ENCODE data around the gene ABTB2.

Gene ABTB2

DNA sequence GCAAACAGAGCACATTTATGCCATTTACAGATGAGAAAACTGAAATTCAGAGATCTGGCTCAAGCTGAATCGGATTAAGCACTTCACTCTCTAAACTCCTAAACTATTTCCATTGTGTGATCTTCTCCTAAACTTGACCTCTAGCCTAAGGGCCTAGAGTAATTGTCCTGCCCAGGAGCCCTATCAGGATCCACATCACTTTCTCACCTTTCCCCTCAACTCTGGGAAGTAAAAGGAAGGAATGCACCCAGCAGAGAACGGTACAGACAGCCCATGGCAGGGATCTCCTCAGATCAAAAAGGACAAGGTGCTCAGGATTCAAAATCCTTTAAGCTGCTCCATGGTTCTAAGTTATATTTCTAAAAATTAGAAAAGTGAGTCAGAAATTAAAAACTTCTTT, 102.7 kb downstream of the ABTB2 start:
- TF ChIP-seq OSR1 (CRISPR knock-in tag; IDR thresholded peaks at IDR 0.05) (no peak), TOX (CRISPR knock-in tag; IDR thresholded peaks at IDR 0.05; ENCODE audit: borderline replicate concordance) (no peak), SNAI2 (CRISPR knock-in tag; IDR thresholded peaks at IDR 0.05) (no peak), ZNF70 (CRISPR knock-in tag; IDR thresholded peaks at IDR 0.05) (no peak), BACH2 (CRISPR knock-in tag; IDR thresholded peaks at IDR 0.05; ENCODE audit: borderline replicate concordance) (no peak), ZC3H10 (CRISPR knock-in tag; IDR thresholded peaks at IDR 0.05) (no peak), ZFP30 (CRISPR knock-in tag; IDR thresholded peaks at IDR 0.05) (no peak), ESRRG (CRISPR knock-in tag; IDR thresholded peaks at IDR 0.05) (no peak), ISL1 (CRISPR knock-in tag; IDR thresholded peaks at IDR 0.05) (no peak), PPARA (CRISPR knock-in tag; IDR thresholded peaks at IDR 0.05; ENCODE audit: borderline replicate concordance) (no peak), RARB (CRISPR knock-in tag; IDR thresholded peaks at IDR 0.05) (no peak), ZNF8 (CRISPR knock-in tag; IDR thresholded peaks at IDR 0.05) (no peak), ZNF565 (CRISPR knock-in tag; conservative IDR thresholded peaks at IDR 0.05; ENCODE audit: low read depth) (no peak), ARNTL (CRISPR knock-in tag; IDR thresholded peaks at IDR 0.05; ENCODE audit: borderline replicate concordance, low read depth) (no peak)
- TF ChIP-seq, protein P1, sequence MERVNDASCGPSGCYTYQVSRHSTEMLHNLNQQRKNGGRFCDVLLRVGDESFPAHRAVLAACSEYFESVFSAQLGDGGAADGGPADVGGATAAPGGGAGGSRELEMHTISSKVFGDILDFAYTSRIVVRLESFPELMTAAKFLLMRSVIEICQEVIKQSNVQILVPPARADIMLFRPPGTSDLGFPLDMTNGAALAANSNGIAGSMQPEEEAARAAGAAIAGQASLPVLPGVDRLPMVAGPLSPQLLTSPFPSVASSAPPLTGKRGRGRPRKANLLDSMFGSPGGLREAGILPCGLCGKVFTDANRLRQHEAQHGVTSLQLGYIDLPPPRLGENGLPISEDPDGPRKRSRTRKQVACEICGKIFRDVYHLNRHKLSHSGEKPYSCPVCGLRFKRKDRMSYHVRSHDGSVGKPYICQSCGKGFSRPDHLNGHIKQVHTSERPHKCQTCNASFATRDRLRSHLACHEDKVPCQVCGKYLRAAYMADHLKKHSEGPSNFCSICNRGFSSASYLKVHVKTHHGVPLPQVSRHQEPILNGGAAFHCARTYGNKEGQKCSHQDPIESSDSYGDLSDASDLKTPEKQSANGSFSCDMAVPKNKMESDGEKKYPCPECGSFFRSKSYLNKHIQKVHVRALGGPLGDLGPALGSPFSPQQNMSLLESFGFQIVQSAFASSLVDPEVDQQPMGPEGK (CRISPR knock-in tag; IDR thresholded peaks at IDR 0.05; ENCODE audit: borderline replicate concordance): no peak
- TF ChIP-seq, protein P2, sequence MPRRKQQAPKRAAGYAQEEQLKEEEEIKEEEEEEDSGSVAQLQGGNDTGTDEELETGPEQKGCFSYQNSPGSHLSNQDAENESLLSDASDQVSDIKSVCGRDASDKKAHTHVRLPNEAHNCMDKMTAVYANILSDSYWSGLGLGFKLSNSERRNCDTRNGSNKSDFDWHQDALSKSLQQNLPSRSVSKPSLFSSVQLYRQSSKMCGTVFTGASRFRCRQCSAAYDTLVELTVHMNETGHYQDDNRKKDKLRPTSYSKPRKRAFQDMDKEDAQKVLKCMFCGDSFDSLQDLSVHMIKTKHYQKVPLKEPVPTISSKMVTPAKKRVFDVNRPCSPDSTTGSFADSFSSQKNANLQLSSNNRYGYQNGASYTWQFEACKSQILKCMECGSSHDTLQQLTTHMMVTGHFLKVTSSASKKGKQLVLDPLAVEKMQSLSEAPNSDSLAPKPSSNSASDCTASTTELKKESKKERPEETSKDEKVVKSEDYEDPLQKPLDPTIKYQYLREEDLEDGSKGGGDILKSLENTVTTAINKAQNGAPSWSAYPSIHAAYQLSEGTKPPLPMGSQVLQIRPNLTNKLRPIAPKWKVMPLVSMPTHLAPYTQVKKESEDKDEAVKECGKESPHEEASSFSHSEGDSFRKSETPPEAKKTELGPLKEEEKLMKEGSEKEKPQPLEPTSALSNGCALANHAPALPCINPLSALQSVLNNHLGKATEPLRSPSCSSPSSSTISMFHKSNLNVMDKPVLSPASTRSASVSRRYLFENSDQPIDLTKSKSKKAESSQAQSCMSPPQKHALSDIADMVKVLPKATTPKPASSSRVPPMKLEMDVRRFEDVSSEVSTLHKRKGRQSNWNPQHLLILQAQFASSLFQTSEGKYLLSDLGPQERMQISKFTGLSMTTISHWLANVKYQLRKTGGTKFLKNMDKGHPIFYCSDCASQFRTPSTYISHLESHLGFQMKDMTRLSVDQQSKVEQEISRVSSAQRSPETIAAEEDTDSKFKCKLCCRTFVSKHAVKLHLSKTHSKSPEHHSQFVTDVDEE (CRISPR knock-in tag; IDR thresholded peaks at IDR 0.05): no peak
- TF ChIP-seq, protein P3, sequence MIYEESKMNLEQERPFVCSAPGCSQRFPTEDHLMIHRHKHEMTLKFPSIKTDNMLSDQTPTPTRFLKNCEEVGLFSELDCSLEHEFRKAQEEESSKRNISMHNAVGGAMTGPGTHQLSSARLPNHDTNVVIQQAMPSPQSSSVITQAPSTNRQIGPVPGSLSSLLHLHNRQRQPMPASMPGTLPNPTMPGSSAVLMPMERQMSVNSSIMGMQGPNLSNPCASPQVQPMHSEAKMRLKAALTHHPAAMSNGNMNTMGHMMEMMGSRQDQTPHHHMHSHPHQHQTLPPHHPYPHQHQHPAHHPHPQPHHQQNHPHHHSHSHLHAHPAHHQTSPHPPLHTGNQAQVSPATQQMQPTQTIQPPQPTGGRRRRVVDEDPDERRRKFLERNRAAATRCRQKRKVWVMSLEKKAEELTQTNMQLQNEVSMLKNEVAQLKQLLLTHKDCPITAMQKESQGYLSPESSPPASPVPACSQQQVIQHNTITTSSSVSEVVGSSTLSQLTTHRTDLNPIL (CRISPR knock-in tag; IDR thresholded peaks at IDR 0.05; ENCODE audit: low read depth): no peak
- TF ChIP-seq, protein P4, sequence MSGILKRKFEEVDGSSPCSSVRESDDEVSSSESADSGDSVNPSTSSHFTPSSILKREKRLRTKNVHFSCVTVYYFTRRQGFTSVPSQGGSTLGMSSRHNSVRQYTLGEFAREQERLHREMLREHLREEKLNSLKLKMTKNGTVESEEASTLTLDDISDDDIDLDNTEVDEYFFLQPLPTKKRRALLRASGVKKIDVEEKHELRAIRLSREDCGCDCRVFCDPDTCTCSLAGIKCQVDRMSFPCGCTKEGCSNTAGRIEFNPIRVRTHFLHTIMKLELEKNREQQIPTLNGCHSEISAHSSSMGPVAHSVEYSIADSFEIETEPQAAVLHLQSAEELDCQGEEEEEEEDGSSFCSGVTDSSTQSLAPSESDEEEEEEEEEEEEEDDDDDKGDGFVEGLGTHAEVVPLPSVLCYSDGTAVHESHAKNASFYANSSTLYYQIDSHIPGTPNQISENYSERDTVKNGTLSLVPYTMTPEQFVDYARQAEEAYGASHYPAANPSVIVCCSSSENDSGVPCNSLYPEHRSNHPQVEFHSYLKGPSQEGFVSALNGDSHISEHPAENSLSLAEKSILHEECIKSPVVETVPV (CRISPR knock-in tag; IDR thresholded peaks at IDR 0.05): no peak
- no peak for ATAC-seq

DNA sequence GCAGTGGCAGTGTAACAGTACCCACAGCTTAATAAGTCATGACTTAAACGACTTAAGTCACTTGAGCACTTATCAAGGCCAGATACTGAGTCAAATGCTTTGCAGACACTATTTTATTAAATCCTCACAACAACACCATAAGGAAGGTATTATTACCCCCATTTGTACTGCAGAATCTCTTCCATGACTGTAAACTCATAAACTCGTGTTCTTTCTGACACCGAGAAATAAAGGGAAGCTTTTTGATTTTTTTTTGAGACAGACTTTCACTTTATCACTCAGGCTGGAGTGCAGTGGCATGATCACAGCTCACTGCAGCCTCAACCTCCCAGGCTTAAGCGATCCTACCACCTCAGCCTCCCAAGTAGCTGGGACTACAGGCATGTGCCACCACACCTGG, 103.8 kb downstream of the ABTB2 start:
- no peak for TF ChIP-seq BACH2 (CRISPR knock-in tag; IDR thresholded peaks at IDR 0.05; ENCODE audit: borderline replicate concordance)
- ATAC-seq: no peak

DNA sequence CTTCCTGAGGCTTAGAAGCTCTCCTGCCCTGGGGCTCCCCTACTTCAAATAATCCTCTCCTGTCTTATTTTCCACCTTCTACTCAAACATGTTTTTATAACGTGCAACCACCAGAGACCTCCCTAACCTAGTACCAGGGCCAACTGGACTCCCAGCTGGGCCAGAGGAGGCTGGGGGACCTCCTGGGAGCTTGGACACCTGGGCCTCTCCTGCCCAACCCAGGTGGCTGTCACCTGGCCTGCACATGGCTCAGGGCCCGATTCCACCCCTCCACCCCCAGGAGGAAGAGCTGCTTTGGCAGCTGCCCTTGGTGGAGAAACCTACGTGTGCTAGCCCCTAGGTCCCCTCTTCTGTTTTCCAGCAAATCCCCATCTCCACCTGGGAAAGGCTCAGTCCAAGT, 105.2 kb downstream of the ABTB2 start:
- no peak for ATAC-seq
- TF ChIP-seq, protein P5, sequence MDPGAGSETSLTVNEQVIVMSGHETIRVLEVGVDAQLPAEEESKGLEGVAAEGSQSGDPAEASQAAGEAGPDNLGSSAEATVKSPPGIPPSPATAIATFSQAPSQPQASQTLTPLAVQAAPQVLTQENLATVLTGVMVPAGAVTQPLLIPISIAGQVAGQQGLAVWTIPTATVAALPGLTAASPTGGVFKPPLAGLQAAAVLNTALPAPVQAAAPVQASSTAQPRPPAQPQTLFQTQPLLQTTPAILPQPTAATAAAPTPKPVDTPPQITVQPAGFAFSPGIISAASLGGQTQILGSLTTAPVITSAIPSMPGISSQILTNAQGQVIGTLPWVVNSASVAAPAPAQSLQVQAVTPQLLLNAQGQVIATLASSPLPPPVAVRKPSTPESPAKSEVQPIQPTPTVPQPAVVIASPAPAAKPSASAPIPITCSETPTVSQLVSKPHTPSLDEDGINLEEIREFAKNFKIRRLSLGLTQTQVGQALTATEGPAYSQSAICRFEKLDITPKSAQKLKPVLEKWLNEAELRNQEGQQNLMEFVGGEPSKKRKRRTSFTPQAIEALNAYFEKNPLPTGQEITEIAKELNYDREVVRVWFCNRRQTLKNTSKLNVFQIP (CRISPR knock-in tag; IDR thresholded peaks at IDR 0.05; ENCODE audit: borderline replicate concordance, low read depth): no peak
- TF ChIP-seq BACH2 (CRISPR knock-in tag; IDR thresholded peaks at IDR 0.05; ENCODE audit: borderline replicate concordance) (no peak), ZNF8 (CRISPR knock-in tag; IDR thresholded peaks at IDR 0.05) (no peak), ZC3H10 (CRISPR knock-in tag; IDR thresholded peaks at IDR 0.05) (no peak), RARB (CRISPR knock-in tag; IDR thresholded peaks at IDR 0.05) (no peak), GLIS3 (CRISPR knock-in tag; IDR thresholded peaks at IDR 0.05) (no peak), TCF4 (CRISPR knock-in tag; IDR thresholded peaks at IDR 0.05; ENCODE audit: borderline replicate concordance) (no peak), ZFP3 (CRISPR knock-in tag; IDR thresholded peaks at IDR 0.05) (no peak), ZNF565 (CRISPR knock-in tag; conservative IDR thresholded peaks at IDR 0.05; ENCODE audit: low read depth) (no peak), CSDC2 (CRISPR knock-in tag; IDR thresholded peaks at IDR 0.05) (no peak)
- TF ChIP-seq, protein P1 (CRISPR knock-in tag; IDR thresholded peaks at IDR 0.05; ENCODE audit: borderline replicate concordance): no peak
- TF ChIP-seq, protein P4 (CRISPR knock-in tag; IDR thresholded peaks at IDR 0.05): no peak
- TF ChIP-seq, protein P2 (CRISPR knock-in tag; IDR thresholded peaks at IDR 0.05): no peak

Data from SK-N-SH treated with all-trans-retinoic acid at 6 μM for 48 hours (cell line).